GM21528 (cell line): Measurements from ENCODE around the gene FAT1.

ENCODE experiments used
- ATAC-seq: cut with Tn5 transposase; IDR thresholded peaks from one replicate; pipeline ENCODE4 v1.9.1; 2021; ENCODE audit warnings: mild to moderate bottlenecking, moderate library complexity; ENCODE audit not compliant: unreplicated experiment, low FRiP score

Gene FAT1

DNA sequence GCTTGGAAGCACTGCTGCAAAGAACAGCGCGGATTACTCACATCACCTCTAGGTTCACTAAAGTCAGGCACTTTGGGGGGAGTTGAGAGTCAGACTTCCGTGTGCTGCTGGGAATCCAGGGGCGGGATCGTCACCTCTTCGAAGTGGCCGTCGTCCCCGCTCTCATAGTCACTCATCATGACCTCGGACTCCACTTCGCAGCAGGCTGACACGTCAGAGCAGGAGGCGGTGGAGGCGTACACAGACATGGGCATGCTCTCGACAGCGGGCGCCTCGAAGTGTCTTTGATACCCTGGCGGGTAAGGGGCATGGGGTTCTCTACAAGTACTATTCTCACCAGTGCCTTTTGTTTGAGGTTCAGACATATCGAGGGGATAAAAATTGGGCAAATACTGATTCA is 135.2 kb downstream of the FAT1 start:
- ATAC-seq, result no peak

DNA sequence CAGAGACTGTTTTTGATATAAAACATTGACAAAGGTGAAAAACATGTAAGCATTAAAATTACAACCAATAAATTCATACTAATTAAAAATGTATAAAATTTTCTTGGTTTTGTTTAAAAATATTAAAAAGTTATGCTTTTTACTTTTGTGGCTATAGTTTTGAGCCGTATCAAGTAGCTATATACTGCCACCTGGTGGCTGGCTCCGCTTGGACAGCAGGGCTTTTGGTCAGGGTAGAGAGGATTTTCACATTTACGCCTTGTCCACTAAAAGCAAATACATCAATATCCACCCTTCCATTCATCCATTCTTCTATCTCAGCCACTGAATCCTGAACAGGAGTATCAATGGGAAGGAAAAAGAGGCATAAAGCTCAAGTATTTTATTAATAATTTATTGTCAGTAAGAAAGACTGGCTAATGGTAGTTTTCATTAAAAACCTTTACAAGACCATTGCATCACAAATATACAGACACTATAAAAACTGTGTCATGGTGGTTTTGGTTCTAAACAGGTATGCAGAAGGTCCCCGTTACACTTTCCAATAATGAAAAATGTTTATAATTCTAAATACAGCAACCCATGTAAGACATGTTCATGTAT is 136.1 kb downstream of the FAT1 start:
- peak; percentile 80 for ATAC-seq

DNA sequence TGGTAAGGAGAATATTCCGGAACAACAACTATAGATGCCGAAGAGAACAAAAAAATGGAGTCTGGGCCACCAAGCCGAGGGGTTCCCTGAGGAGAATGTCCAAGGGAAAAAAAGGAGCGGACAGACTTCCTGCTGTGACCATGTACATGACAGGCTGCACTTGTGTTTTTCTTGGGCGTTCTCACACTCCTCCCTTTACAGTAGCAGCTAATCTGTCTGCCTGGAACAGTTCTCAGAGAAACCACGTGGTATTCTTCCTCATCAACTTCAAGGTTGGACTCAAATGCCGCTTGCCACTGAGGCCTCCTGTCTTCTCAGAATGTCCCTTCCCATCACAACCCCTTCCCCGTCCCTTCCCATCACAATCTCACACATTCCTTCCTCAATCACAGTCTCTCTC is 137.5 kb downstream of the FAT1 start:
- ATAC-seq, result no peak

DNA sequence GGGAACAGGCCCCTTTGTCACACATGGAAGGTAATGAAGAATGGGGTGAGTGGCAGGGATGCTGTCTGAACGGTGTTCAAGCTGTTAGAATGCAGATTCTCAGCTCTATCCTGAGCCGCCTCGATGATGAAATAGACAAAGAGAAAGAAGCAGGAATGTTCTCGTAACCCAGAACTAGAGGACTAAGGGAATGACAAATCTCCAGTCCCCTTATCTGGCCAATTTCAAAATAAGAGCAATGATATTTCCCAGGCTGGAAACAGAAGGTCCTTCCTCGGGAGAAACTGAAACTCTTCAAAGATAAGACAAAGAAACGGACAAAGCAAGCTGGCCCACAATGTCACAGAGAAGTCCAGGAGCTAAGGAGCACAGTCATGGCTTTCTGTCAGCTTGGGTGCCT is 138.7 kb downstream of the FAT1 start:
- ATAC-seq, result no peak

DNA sequence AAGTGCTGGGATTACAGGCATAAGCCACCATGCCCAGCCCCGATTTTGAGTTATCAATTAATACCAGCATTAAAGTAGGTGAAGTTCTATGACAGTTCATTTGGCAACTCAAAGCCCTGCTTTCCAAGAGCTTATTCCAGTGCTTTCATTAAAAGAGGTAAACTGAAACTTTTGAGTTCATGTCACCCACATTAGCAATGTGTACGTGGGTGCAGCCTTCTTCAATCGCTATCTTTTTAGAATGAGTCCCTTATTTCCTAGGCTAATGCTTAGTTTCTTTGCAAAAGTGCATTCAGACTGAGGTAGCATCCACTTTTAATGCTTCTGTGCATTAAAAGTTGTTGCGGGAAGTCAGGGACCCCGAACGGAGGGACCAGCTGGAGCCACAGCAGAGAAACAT is 142.2 kb downstream of the FAT1 start:
- ATAC-seq, result no peak

DNA sequence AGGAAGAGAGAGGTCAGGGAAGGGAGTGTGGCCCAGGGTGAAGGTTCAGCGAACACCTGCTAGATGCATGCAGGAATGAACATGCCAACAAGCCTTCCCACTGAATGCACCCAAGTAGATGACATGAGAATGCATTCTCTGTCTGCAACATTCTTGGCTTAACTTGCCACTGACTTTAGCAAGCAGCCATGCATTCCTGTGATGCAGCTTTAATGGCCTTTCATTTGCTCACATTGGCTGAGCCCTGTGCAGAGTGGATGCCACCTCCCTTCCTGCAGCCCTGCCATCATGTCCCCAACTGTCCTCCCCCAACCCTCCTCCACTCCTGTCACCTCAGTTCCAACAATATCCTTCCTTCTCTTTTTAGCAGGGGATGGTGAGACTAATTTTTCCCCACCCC is 143.0 kb downstream of the FAT1 start:
- ATAC-seq, result no peak

DNA sequence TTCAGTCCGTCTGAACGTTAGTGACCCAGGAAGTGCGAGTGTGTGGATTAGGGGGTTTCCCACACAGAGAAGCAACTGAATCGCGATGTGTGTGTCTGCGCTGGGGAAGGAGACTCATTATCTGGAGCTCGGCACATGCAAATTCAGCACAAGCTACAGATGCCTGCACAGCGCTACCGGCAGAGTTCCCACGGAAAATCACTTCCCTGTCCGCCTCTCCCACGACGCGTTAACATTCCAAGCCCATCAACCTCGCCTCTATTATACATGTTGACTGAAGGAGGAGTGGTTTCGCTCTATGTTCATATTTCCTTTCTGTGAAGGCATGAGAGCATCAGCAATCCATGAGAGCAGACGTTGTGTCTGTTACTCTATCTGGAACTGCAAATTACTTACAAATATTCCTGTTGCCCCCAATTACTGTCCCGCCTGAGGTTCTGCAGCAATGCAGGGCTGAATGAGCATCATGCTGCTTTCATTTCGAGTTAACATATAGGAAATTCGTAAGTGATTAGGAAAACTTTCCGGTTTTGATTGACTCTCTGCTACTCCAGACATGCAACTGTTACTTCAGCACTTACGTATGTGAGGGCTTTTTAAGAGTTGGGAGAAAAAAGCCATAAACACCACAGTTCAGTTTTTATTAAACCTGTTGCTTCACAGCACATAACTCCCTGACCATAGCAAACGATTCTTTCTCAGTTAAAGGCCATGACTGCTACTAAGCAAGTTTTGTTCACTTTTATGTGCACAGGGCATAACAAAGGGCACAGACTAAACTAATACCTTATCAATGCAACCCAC is 153.3 kb downstream of the FAT1 start:
- no peak for ATAC-seq

DNA sequence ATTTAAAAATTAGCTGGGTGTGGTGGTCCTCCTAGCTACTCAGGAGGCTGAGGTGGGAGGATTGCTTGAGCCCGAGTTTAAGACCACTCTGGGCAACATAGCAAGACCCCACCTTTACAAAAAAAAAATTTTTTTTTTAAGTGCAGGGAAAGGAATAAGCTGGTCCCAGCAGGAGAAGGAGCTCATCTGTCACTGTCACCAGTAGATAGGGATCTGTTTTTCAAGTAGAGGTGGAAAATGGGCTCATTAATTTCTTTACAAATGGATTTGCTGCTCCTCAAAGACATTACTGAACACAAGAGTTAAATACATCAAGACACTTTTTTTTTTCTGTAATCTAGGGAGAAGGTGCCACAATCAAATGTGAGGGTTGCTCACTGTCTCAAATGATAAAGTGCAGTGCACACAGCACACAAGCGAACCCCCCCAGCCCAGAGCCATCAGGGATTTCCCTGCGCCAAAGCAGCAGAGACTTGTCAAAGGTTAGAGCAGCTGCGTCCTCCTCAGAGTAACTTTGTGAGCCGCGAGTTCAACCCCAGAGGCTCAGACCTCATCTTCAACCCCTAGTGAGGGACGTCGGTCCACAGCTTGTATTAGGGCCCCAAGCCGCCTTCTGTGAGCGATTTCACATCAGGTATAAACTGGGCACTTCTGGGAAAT is 154.0 kb downstream of the FAT1 start:
- ATAC-seq, result no peak

DNA sequence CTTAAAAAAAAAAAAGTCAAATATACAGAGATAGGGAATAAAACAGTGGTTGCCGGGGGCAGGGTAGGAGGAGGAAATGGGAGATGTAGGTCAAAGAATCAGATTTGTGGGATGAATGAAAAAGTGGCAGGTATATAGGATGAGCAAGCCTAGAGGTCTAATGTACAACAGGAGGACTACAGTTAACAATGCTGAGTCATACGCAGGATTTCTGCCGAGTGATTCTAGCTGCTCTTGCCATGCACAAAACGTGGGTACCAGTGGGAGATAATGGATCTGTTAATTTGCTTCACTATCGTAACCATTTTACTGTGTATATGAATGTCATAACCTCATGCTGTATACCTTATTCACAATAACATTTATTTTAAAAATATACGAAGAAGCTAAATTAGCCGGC is 157.6 kb downstream of the FAT1 start:
- no peak for ATAC-seq

DNA sequence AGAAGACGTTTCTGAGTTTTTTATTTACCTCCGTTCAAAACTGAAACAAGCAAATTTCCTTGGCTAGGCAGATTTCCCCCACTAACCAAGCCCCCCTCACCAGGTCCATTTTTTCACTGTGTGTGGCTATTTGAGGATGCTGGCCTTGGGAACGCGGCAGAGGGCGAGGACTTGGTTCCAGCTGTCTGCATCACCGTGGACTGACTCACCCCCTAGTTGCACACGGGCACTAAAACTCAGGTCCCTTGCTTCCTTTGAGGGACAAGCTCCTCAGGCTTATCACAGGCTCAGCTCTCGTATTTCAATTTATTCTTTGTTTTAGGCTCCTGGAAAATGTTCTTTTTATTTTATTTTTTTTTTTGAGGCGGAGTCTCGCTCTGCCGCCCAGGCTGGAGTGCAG is 159.9 kb downstream of the FAT1 start:
- ATAC-seq, result no peak

DNA sequence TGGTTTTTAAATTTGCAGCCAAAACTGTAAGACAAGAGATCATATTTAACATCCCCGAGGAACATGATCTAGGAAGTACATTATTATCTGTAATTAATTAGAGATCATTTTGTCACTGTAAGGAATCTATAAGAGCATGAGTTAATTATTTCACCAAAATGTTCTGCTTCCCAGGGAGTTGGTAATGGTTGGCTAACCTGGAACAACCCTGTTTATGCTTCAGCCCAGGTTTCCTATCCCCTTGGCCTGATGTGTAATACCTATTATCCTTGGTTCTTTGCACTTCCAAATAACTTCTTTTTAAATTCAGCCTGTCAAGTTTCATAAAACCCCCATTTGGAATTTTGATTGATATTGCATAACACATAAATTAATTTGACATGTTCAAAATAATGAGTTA is 161.9 kb downstream of the FAT1 start:
- ATAC-seq, result no peak

DNA sequence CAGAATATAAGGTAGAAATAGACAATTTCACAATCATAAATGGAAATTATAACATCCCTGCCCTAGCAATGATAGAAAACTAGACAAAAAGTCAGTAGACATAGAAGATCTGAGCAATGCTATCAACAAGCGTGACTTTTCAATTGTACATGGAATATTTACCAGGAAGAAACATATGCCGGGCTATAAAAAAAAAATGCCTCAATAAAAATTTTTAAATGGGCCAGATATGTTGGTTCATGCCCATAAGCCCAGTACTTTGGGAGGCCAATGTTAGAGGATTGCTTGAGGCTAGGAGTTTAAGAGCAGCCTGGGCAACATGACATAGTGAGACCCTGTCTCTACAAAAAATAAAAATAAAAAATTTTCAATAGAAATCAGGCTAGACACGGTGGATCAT is 163.0 kb downstream of the FAT1 start:
- ATAC-seq, result no peak

DNA sequence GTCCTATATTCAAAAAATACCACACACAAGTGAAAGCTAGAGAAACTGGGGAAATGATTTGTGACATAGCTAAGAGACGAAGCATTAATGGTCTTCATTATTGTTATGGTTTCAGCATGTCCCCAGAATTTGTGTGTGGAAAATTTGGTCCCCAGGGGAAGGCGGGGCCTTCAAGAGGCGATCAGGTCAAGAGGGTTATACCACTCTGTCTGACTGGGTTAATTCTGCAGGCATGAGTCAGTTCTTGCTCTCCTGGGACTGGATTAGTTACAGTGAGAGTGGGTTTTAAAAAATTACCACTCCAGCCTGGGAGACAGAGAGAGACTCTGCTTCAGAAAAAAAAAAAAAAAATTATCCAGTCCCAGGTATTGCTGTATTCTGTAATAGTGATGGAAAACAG is 166.2 kb downstream of the FAT1 start:
- no peak for ATAC-seq

DNA sequence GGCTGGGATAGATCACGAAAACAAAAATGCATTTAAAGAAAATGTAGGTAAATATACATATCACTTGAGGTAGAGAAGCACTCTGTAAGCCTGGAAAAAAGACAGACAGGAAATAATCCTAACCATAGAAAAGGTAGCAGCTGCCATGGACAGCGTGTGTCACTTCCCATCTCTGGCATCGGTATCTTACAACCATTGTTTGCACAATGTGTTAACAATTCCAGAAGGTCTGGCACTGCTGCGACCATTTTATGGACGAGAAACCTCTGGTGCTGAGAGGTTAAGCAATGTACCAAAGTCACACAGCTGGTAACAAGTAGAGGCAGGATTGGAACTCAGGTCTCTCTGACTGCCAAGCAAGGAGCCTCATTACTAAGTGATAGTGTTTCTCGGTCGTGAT is 166.6 kb downstream of the FAT1 start:
- ATAC-seq, result no peak

DNA sequence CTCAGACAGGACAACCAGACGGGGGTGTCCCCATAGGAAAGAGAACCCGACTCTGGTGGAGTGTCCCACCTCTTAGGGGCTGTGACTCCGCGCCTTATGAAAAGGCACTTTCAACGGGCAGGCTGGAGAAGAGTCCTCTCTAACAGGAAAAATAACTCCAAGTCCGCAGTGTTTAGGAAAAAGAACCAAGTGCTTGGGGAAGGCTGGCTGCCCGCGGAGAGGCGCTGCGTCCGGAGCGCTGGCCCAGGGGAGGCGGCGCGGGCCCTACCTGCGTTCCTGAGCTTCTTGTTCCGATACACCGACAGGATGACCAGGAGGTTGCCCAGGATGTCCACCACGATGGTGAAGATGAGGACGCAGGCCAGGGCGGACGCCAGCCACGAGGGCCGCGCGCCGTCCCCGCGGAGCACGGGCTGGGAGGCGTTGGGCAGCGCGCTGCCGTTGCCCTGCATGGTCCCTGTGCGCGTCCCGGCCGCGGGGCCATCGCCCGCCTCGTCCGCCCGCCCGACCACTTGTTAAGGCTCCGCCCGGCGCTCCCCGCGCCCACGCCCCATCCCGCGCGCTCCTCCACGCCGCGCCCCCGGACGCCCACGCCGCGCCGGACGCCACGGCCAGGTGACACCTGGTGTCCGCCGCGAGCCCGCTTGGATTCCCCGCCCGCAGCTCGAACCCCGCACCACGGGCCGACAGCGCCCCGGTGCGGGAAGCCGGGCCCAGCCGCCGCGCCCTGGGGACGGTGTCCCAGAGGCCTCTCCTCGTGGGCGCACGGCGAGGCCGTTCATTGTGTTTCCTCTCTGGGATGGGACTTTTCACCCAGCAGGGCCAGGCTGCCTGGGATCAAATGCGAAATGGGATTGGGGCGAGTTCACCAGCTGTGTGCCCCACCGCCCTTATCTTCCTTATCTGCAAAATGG is 168.5 kb downstream of the FAT1 start, which contains the start of gene MTNR1A:
Gene MTNR1A, minus strand, starts transcription at position 654 of the 914 bp plus-strand sequence. Its CDS starts 202 bp downstream, at position 452.
- no peak for ATAC-seq

DNA sequence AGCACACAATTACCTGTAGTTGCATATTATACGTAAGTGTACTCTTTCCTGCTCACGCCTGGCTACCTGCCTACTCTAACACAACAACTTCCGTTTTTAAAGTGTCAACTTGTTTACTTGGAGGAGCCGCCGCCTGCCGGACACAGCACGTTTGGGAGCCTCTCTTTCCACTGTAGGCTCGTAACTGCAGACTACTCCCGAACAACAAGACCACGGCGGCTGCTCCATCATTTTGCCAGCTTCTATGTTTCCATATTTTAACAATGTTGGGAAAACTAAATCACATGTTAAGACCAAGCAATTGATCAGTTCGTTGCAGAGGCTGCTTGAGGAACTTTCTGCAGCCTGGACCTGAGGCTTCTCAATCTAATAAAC is 169.1 kb downstream of the FAT1 start:
- no peak for ATAC-seq

DNA sequence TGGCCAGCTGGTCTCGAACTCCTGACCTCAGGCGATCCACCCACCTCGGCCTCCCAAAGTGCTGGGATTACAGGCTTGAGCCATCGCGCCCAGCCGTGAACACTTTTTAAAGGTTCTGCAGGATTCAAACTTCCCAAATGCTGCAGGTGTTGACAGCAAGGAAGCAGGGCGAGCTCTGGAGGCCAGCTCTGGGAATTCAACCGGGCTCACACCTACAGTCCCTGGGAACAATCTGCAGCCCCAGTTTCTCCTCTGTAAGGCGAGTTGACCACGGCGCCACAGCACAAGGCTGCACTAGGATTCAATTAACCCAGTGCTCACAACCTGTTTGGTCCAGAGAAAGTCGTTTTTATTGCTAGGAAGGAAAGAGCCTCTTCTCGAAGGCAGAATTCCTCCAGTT is 169.9 kb downstream of the FAT1 start:
- no peak for ATAC-seq

DNA sequence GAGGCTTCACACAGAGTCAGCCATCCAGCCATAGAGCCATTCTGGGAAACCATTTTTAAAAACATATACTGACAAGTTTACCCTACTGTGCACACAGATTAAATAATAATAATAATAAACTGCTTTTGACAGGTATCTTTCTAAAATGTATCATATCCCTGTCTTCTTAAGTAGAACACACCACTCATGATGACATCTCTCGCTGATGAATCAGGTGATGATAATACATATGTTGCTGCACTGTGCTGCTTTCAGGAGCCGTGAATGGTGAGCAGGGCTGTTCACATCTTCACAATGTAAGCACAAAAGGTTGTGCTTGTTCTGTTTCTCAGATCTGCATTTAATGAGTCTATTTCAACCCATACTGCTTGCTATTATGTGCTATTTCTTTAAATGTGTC is 171.8 kb downstream of the FAT1 start:
- ATAC-seq, result no peak

DNA sequence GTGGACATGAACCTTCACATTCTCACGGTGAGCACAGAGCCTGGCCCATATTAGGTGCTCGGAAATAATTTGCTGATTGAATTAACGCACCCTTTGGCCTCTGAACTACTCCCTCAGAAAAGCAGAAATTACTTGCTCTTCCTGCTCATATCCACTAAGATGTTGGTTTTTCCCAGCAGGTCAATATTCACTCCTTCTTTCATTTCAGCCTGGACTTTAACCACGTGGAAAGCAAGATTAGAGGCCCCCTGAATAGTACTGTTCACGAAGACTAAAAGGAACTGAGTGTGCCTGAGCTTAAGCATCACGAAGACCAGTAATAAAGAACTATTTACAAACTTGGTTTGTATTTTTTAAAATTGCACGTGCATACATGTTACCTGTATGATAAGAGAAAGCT is 178.2 kb downstream of the FAT1 start:
- ATAC-seq, result no peak

DNA sequence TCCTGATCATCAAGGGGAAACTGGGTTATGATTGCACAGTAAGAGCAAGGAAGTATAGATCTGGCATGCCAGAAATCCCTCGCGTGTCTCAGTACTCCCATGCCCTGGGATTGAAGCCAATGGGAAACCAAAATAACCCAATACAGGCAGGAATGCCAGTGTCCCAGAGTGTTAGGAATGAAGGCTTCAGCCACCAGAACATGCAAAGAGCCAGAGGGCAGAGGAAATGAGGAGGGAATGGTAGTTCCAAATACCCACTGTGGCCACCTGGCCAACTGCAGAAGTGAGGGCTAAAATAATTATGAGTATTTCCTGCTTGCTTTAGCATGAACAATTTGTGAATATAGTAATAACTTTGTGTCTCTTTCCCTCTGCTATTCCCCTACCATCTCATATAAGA is 180.4 kb downstream of the FAT1 start:
- ATAC-seq, result no peak

DNA sequence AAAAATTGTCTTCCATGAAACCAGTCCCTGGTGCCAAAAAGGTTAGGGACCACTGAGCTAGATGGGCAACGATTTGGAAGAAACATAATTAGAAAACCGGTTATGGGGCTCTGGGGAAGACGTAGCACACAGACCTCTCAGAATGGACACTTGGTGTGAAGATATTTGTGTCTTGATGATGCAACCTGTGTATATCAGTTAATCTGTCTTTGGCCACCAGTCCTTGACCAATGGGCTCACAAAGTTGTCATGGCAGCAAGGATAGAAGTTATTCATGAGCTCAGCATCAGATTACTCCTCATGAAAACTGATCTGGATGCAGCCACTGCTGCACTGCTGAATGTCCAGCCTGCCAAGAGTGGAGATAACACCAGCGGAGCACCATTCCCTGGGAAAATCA is 181.9 kb downstream of the FAT1 start:
- no peak for ATAC-seq
